ENCODE data around the gene SVIL.
"Not testable (repeated sequence)": the region's sequence is repeated elsewhere in the genome, so short reads cannot be mapped to it uniquely, and the experiment has no call there.

Gene SVIL

GRCh38 chr10:29630205-29631048 lies 4.3 kb downstream of the SVIL start:
- H3K79me2 ChIP-seq (ENCODE audit: insufficient read depth, low read depth), result no peaks in the 10 kb centered on the region
- H4K20me1 ChIP-seq (ENCODE audit: insufficient read depth), result no peaks in the 10 kb centered on the region
- TF ChIP-seq CTCF (conservative IDR thresholded peaks at IDR 0.05; ENCODE audit: low read depth, low read length), result no peak
- H3K27ac ChIP-seq, result no peak overlapping the region
- no peaks in the 10 kb centered on the region for H3K27me3 ChIP-seq (ENCODE audit: insufficient read depth, low read depth)
- peaks cover 34% of the 10 kb centered on the region for H3K4me1 ChIP-seq (ENCODE audit: low read depth, poor library complexity, severe bottlenecking)
- H2AFZ ChIP-seq (ENCODE audit: low read depth), result no peak overlapping the region
- H3K9ac ChIP-seq, result no peak overlapping the region
- no peak overlapping the region for H3K4me3 ChIP-seq (IDR thresholded peaks at IDR 0.05; ENCODE audit: insufficient read depth, low read depth, low read length)
- H3K4me2 ChIP-seq, result no peak overlapping the region
- H3K36me3 ChIP-seq (ENCODE audit: insufficient read depth), result no peaks in the 10 kb centered on the region

- H3K79me2 ChIP-seq (ENCODE audit: insufficient read depth, low read depth), result no peaks in the 10 kb centered on the region
- no peak overlapping the region for H3K9ac ChIP-seq
These were observed 5.8 kb downstream of the SVIL start for GRCh38 chr10:29628912-29629526.

GRCh38 chr10:29628311-29628710 lies 6.5 kb downstream of the SVIL start:
- Histone ChIP-seq H3K27me3 (ENCODE audit: insufficient read depth, low read depth) (no peaks in the 10 kb centered on the region), H3K79me2 (ENCODE audit: insufficient read depth, low read depth) (no peaks in the 10 kb centered on the region), H4K20me1 (ENCODE audit: insufficient read depth) (no peaks in the 10 kb centered on the region), H3K4me2 (peak overlapping the region; percentile 47; the same call in 1 of the 2 replicates), H3K9ac (no peak overlapping the region), H2AFZ (ENCODE audit: low read depth) (no peak overlapping the region), H3K27ac (peak overlapping the region; percentile 19; the same call in 1 of the 2 replicates), H3K36me3 (ENCODE audit: insufficient read depth) (no peaks in the 10 kb centered on the region), H3K4me3 (IDR thresholded peaks at IDR 0.05; ENCODE audit: insufficient read depth, low read depth, low read length) (no peak overlapping the region), H3K4me1 (ENCODE audit: low read depth, poor library complexity, severe bottlenecking) (peaks cover 20% of the 10 kb centered on the region)
- no peak for TF ChIP-seq CTCF (conservative IDR thresholded peaks at IDR 0.05; ENCODE audit: low read depth, low read length)

More at GRCh38 chr10:29628912-29629526, 5.8 kb downstream of the SVIL start:
- Histone ChIP-seq H3K4me3 (IDR thresholded peaks at IDR 0.05; ENCODE audit: insufficient read depth, low read depth, low read length) (no peak overlapping the region), H3K27me3 (ENCODE audit: insufficient read depth, low read depth) (no peaks in the 10 kb centered on the region), H3K4me1 (ENCODE audit: low read depth, poor library complexity, severe bottlenecking) (peaks cover 20% of the 10 kb centered on the region), H2AFZ (ENCODE audit: low read depth) (no peak overlapping the region), H3K4me2 (0 out of 2 replicates have a peak overlapping the region, but pooled peaks have one; percentile 47), H3K27ac (no peak overlapping the region), H3K36me3 (ENCODE audit: insufficient read depth) (no peaks in the 10 kb centered on the region), H4K20me1 (ENCODE audit: insufficient read depth) (no peaks in the 10 kb centered on the region)
- no peak for TF ChIP-seq CTCF (conservative IDR thresholded peaks at IDR 0.05; ENCODE audit: low read depth, low read length)

- Histone ChIP-seq H3K36me3 (ENCODE audit: insufficient read depth) (no peaks in the 10 kb centered on the region), H3K9ac (no peak overlapping the region), H3K4me3 (IDR thresholded peaks at IDR 0.05; ENCODE audit: insufficient read depth, low read depth, low read length) (no peak overlapping the region), H3K4me1 (ENCODE audit: low read depth, poor library complexity, severe bottlenecking) (peaks cover 20% of the 10 kb centered on the region), H3K27me3 (ENCODE audit: insufficient read depth, low read depth) (no peaks in the 10 kb centered on the region), H3K4me2 (peak overlapping the region; percentile 47), H2AFZ (ENCODE audit: low read depth) (no peak overlapping the region), H3K27ac (peak overlapping the region; percentile 19; the same call in 1 of the 2 replicates), H3K79me2 (ENCODE audit: insufficient read depth, low read depth) (no peaks in the 10 kb centered on the region), H4K20me1 (ENCODE audit: insufficient read depth) (no peaks in the 10 kb centered on the region)
- TF ChIP-seq CTCF (conservative IDR thresholded peaks at IDR 0.05; ENCODE audit: low read depth, low read length), result no peak
These were observed 7.3 kb downstream of the SVIL start for GRCh38 chr10:29627201-29628132.

GRCh38 chr10:29624357-29624756 lies 10.4 kb downstream of the SVIL start:
- H3K79me2 ChIP-seq (ENCODE audit: insufficient read depth, low read depth); H3K4me3 ChIP-seq (IDR thresholded peaks at IDR 0.05; ENCODE audit: insufficient read depth, low read depth, low read length); H3K9ac ChIP-seq; H4K20me1 ChIP-seq (ENCODE audit: insufficient read depth); H3K36me3 ChIP-seq (ENCODE audit: insufficient read depth); H3K4me2 ChIP-seq; H3K27ac ChIP-seq; H3K27me3 ChIP-seq (ENCODE audit: insufficient read depth, low read depth); H2AFZ ChIP-seq (ENCODE audit: low read depth): not testable (repeated sequence)
- H3K4me1 ChIP-seq (ENCODE audit: low read depth, poor library complexity, severe bottlenecking), result peaks cover 20% of the 10 kb centered on the region
